NCI-H82 treated with DMSO at 0.1 percent for 48 hours (cell line): Measurements from ENCODE around the gene NOS1.
"Not testable (repeated sequence)": the region's sequence is repeated elsewhere in the genome, so short reads cannot be mapped to it uniquely, and the experiment has no call there.

ENCODE experiments used
- DNase-seq: peaks from one replicate; lab custom pipeline; 2025; ENCODE audit not compliant: unreplicated experiment; lab: John Stamatoyannopoulos, UW

NOS1 gene

GRCh38 chr12:117361347-117361751, at the start of gene NOS1:
Gene NOS1 (minus strand): TSS chr12:117361626. CDS start chr12:117331069, 30,557 bp downstream.
- no peak for DNase-seq

- DNase-seq = no peak
Measured at GRCh38 chr12:117409286-117409685, 47.9 kb upstream of the NOS1 start.

- no peak for DNase-seq
Measured at GRCh38 chr12:117408161-117408791, 46.9 kb upstream of the NOS1 start.

GRCh38 chr12:117404940-117405339, 43.5 kb upstream of the NOS1 start:
- no peak for DNase-seq

GRCh38 chr12:117404203-117404853, 42.9 kb upstream of the NOS1 start:
- DNase-seq = no peak

- DNase-seq = no peak
Measured at GRCh38 chr12:117403586-117404139, 42.2 kb upstream of the NOS1 start.

- no peak for DNase-seq
Measured at GRCh38 chr12:117402363-117402762, 40.9 kb upstream of the NOS1 start.

- no peak for DNase-seq
Measured at GRCh38 chr12:117400912-117401311, 39.5 kb upstream of the NOS1 start.

GRCh38 chr12:117398482-117398881, 37.1 kb upstream of the NOS1 start:
- DNase-seq = not testable (repeated sequence)

- DNase-seq = no peak
Measured at GRCh38 chr12:117395766-117396165, 34.3 kb upstream of the NOS1 start.

- DNase-seq = no peak
Measured at GRCh38 chr12:117394491-117394890, 33.1 kb upstream of the NOS1 start.

- no peak for DNase-seq
Measured at GRCh38 chr12:117393656-117394055, 32.2 kb upstream of the NOS1 start.

GRCh38 chr12:117390866-117391265, 29.4 kb upstream of the NOS1 start:
- no peak for DNase-seq

GRCh38 chr12:117388951-117389446, 27.6 kb upstream of the NOS1 start:
- DNase-seq = no peak

GRCh38 chr12:117387832-117388231, 26.4 kb upstream of the NOS1 start:
- no peak for DNase-seq

- DNase-seq = no peak
Measured at GRCh38 chr12:117384735-117385134, 23.3 kb upstream of the NOS1 start.

- DNase-seq = no peak
Measured at GRCh38 chr12:117380083-117380482, 18.7 kb upstream of the NOS1 start.

GRCh38 chr12:117377758-117378157, 16.3 kb upstream of the NOS1 start:
- DNase-seq = no peak

GRCh38 chr12:117370588-117370987, 9.2 kb upstream of the NOS1 start:
- DNase-seq = no peak

GRCh38 chr12:117370000-117370399, 8.6 kb upstream of the NOS1 start:
- not testable (repeated sequence) for DNase-seq

GRCh38 chr12:117367006-117367638, 5.7 kb upstream of the NOS1 start:
- DNase-seq = peak; percentile 27
